ENCODE measurements around the gene SDC3.

SDC3 gene

DNA sequence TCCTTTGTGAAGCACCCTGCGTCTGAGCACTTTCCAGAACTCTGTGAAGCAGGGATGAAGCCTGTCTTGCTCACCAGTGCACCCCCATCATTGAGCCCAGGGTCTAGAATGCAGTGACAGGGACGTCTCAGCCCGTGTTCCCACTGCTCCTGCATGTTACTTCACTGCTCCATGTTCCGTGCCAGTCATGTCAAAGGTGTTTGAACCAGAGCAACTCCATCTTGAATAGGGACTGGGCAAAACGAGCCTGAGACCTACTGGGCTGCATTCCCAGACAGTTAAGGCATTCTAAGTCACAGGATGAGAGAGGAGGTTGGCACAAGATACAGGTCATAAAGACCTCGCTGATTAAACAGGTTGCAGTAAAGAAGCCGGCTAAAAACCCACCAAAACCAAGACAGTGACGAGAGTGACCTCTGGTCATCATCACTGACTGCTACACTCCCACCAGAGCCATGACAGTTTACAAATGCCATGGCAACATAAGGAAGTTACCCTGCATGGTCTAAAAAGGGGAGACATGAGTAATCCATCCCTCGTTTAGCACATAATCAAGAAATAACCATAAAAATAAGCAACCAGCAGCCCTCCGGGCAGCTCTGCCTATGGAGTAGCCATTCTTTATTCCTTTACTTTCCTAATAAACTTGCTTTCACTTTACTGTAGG is 63.2 kb downstream of the SDC3 start:
- DNase-seq, result no peak

DNA sequence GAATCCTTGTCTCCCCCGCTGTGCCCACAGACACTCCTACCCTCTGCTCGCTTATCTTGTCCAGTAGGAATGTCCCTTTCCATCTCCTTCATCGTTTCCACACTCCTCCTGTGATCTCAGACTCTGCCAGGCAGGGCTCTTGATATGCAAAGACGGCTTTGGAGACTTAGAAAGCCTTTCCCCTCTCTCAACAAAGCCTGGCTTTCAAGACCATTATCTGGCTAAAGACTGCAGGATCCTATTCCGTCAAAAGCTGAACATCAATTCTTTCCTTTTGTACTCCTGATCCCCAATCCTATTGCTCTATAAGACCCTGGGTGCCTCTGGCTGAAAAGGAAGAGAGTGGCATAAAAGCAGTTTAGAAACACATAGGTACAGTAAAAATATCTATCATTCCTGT is 63.9 kb downstream of the SDC3 start:
- DNase-seq, result no peak

DNA sequence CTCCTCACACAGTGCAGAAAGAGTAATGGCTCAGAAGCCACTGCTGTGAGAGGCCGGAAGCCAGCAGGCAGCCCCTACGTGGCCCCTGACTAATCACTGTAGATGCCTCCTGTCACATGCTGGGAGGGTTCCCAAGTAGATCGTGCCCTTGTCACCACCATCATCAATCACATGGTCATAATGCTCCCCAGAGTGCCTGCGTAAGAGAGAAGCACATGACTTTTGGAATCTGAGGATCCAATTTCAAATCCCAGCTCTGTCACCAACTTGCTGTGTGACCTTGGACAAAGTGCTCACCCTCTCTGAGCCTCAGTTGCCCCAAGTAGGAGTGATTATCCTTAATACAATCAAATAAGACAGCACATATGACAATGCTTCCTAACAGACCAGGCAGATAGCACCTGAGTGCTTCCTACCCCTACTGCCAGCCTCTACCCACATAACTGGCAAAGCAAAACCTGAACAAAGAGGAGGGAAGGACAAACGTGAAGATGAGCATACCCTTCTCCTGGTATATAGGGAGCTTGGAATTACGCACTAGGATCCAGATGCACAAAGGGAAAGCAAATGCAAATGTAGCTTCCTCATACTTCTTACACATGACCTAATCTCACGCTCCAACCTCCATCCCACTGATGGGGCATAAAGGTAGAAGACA is 65.7 kb downstream of the SDC3 start:
- DNase-seq, result peak; percentile 33

DNA sequence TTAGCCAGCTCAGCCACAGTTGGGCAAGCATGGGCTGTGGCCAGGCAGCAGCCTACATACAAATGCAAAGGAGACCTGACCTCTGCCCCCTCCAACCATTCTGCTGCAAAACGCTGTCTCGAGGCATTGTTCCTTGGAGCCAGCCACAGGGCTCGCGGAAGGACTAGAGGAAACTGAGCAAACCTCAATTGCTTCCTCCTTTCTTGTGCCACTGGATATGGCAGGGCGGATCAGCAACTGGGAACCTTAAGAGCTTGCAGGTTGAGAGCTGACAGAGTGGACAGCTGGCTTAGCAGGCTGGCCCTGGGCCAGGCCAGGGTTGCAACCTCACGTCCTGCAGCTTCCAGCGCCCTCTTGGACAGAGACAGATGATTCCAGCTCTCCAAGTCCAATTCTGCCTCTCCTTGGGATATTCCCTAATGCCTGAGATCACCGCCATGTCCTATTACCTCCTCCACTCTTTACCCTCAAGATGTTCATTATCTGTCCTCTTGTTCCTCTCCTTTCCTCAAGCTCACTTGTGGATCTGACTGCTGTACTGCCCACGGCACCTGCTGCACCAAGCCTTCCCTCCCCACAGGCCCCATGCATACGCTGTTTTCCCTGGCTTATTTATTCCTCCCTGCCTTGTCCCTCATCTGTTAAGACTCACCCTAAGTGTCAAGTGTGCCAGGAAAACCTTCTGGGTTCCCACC is 67.5 kb downstream of the SDC3 start:
- DNase-seq, result no peak

DNA sequence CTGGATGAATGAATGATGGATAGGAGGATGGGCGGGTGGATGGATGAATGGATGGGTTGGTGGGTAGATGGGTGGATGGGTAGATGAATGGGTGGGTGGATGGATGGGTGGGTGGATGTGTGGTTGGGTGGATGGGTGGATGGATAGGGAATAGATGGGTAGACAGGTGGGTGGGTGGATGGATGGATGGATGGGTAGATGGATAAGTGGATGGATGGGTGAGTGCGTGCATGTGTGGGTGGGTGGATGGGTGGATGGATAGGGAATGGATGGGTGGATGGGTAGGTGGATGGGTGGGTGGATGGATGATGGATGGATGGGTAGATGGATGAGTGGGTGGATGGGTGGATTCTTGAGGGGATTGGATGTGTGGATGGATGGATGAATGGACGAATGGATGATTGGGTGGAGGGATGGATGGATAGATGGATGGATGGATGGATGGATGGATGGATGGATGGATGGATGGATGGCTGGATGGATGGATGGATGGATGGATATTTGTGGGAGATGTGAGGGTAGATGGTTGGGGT is 68.7 kb downstream of the SDC3 start:
- DNase-seq, result no peak

DNA sequence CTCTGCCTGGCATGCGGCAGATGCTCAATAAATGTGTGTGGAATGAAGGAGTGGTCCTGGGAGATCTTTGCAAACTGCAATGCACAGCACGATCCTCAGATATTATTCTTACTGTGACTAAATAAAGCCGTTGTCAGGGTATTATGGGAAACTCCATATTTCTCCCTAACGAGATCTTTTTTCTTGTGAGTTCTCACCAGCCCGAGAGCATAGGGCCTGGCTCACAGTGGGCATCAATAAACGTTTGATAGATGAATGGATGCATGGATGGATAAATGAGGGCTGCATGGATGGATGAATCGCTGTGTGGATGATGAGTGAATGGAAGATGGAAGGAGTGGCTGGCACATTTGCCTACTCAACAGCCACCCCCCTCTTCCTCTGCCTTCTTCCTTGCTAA is 69.6 kb downstream of the SDC3 start:
- DNase-seq, result no peak

DNA sequence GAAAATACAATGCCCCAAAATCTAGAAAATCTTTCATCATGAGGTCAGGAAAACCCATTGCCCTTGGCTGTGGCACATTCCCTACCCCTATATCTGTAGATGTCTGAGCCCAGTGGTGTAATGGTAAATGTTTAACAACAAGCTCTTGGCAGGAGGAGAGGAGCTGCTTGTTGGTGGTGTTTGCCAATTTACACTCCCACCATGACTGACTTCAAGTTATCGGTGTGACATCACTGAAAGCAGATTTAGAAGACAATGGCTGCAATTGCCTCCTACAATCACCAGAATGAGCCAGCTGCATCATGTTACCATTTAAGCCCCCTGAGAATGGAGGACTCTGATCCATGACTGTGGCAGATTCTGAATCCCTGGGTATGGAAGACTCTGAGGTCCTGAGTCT is 70.9 kb downstream of the SDC3 start:
- no peak for DNase-seq

DNA sequence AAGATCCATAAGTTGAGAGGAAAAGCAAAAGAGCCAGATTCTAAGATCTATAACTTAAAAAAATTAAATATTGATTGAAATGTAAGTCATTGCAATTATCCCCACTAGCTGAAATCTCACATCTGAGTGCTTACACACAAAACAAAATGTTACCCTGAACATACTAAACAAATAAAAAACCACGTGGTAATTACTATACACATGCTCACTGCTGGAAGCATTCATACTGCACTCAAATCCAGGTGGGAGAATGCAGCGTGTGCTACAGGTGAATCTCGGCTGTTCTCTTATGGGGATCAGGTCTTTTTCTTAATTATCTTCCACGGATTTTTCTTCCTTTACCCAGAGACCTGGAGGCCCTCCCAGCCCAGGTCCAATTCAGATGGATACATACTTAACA is 74.3 kb downstream of the SDC3 start:
- peak; percentile 44 for DNase-seq

DNA sequence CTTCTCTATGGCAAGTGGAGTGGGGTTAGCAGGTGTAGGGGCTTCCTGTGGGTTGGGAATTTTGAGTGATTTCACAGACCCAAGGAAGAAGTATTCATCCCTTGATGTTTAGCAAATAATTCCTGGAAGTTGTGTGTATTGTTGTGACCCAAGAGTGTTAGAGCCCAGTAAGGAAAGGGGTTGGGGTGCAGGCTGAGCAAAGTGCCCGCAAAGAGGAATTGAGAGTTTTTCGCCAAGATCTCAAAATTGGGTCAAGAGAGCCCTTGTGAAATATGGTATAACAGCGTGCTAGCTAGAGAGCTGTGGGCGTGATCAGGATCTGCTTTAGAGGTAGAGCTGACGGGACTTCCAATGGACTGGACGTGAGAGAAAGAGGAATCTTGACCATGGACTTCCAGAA is 78.0 kb downstream of the SDC3 start:
- no peak for DNase-seq

DNA sequence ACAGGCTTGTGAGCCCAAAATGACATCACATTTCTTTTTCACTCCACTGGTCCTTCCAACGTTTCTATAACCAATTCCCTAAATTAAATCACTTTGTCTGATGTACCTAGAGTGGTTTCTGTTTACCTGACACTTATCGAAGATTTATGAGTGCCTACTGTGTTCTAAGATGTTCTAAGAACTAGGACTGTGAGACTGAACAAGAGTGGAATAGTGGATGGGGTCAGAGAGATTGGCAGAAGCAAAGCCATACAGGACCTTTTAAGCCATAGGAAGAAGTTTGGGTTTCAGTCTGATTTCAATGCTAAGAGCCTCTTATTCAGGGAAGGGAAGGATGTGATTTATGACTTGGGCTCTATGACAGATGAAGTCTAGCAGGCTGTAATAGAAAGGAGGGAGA is 78.7 kb downstream of the SDC3 start:
- DNase-seq, result no peak

DNA sequence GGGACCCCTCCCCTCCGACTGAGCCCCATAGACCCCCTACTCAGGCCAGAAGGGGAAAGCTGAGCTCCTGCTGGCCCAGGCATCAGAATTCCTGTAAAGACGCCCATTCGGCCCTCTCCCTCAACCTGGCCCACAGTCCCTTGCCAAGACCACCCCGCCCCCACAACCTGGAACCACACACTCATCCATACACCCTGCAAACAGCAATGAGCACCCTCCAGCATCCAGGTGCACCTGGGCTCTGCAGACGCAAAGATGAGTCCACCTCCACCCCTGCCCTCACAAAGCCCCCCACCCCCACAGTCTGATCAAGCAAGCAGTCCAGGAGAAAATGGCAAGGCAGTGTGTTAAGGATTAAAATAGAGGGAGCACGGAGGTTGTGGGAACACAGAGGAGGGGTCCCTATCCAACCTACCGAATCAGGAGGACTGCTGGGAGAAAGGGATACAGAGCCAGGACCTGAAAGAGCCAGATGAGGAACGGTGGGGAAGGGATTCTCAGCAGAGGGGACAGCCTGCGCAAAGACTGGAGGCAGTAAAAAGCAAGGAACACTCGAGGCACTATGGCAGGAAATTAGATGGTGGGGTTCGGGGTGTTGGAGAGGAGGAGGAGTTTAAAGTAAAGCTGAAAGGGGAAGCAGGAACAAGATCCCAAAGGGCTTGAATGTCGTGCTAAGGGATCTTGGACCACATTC is 83.7 kb downstream of the SDC3 start:
- DNase-seq, result no peak

DNA sequence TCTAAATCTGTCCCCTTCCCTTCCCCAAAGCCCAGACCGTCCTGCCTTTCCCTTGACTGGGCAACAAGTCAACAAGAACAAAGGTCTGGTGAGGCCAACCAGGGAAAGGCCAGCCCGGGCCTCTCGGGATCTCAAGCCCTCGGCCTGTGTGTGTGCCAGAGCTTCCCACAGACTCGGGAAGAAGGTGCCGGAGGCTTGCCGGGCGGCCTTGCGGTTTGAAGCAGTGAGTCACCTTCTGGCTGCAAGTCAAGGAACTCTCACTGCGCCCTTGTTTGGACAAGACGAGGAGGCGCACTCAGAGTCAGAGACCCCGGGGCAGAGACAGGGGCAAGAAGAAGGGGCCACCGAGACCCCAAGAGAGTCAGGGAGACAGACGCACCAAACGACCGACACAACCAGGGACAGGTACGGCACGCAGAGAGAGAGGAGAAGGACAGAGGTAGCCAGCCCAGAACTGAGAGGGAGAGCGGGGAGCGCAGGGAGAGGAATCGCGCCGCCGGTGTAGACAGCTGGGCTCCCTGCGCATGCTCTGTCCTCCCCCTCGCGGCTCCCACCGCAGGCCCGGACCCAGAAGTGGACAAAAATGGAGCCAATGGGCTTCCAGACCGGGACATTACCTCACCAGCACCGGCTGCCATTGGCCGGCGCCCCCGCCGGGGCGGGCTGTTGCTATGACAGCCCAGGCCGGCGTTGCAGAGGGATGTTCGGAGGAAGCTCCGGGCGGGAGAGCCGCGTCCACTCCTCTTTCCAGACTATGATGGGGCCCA is 84.4 kb downstream of the SDC3 start:
- DNase-seq, result peak; percentile 90

DNA sequence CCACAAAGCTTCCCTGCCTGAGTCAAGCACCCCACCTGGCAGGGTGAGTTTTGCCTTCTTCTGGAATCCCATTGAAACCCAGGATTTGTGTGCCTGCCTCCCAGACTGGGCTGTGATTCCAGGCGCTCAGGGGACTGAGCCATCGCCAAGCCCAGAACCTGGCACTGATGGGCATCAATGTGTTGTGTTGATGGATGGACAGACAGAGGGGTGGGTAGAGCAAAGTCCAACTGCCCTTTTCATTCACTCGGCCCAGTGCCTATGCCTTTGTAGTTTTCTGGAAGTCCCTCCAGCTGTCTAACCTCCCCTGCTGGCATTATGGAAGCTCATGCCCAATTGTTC is 85.0 kb downstream of the SDC3 start:
- DNase-seq, result no peak

DNA sequence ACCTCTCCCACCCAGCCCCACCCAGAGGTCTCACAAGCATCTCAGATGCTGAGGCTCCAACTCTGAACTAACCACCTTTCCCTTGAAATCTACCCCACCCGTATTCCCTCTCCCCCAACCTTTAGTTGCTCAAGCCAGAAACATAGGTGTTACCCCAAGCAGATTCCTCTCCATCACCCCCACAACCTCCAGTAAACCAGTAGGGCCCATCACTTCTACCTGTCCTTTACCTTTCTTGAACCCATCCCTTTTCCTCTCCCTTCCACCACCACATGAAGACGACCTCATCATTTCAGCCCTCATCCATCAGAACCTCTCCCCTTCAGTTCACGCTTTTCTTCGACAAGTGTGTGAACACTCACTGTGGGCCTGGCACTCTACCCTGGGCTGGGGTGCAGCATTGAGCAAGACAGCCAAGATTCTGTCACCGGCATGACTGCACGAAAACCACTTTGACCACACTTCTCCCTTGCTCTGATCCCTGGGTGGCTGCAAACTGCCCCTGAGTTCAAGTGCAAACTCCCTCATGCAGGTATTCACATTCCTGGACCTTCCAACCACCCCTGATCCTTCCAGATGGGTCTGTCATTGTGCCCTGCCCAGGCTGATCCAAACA is 85.5 kb downstream of the SDC3 start:
- no peak for DNase-seq

DNA sequence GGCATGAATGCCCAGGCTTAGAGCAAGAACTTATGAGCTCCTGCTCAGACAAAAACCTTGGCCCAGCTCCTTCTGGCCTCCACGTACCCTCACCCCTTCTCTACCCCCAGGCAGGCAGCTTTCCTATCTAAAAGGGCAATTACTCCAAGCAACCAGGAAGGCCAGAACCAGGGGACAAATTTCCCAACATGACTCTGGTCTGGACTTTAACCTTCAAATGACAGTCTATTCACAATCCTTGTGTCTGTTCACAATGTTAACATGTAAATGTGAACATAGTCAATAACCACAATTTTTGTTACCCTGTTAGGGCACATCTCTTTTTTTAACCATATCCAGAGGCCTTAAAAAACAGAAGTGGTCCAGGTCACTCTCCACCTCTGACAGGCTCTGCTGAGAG is 86.6 kb downstream of the SDC3 start:
- no peak for DNase-seq

DNA sequence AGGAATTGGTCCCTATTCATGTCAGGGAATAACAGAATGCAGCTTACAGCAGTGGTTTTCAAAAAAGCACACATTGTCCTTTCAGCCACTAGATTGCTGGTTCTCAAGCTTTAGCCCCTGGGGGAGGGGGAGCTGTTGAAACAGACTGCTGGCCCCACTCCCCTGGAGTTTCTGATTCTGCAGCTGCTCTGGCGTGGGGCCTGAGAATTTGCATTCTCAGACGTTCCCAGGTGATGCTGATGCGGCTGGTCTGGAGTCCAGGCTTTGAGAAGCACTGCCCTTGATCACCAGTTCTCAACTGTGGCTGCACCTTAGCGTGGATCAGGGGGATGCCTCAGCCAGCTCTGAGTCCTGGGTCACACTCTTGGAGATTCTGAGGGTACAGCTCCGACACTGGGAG is 88.3 kb downstream of the SDC3 start:
- no peak for DNase-seq

Measured in NCI-H146 (cell line).